GM18951 (cell line): ENCODE data around the gene CDK11A.
"Not testable (repeated sequence)": the region's sequence is repeated elsewhere in the genome, so short reads cannot be mapped to it uniquely, and the experiment has no call there.

ENCODE experiments used
- POLR2A ChIP-seq: IDR thresholded peaks from 4 replicates; pipeline ENCODE4 v1.6.1; 2011; ENCODE audit warnings: mild to moderate bottlenecking; ENCODE audit not compliant: insufficient read length, insufficient read depth; ENCODE audit errors: extremely low read depth
- in situ Hi-C: fragments of 300-500 bp; cut with MboI; formaldehyde crosslinking; loops from one replicate; pipeline ENCODE4 v1.12.0; 2022; ENCODE audit warnings: low sequenced_read_pairs, mixed read lengths, inconsistent platforms; ENCODE audit not compliant: unreplicated experiment

Gene CDK11A

DNA sequence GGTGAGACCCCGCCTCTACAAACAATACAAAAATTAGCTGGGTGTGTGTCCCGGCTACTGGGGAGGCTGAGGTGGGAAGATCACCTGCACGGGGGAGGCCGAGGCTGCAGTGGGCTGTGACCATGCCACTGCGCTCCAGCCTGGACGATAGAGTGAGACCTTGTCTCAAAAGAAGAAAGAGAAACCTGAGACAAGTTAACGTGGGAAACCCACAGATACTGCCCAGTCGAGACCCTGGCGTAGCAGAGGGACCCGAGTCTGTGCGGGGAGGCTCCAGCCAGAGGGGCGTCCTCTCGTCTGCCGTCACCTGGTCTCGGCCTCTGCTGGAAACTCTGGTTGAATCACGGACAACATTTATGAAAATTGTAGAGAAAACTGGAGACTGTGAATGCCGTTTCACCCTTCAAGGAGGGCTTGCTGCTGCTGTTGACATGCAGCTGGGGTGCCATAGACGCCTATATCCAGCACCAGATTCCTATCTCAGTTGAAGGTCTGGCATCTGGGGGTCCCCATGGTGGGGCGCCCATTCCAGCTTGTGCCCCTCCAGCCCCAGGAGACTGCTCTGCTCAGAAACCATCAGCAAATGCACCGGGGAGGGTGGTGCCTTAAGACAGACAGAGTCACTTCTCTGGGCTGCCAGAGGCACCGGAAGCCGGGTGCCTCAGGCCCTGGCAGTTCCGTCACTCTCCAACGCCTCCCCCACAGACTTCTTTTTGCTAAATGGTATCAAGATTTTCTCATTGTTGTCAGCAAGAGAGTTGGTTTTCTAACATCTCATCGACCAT, 51.8 kb downstream of the CDK11A start:
- no peak for TF ChIP-seq POLR2A
- in situ Hi-C loops, result loop anchor here (5.0 kb wide), 1 partner anchor 65 kb away; no protein-coding TSS in a partner anchor

DNA sequence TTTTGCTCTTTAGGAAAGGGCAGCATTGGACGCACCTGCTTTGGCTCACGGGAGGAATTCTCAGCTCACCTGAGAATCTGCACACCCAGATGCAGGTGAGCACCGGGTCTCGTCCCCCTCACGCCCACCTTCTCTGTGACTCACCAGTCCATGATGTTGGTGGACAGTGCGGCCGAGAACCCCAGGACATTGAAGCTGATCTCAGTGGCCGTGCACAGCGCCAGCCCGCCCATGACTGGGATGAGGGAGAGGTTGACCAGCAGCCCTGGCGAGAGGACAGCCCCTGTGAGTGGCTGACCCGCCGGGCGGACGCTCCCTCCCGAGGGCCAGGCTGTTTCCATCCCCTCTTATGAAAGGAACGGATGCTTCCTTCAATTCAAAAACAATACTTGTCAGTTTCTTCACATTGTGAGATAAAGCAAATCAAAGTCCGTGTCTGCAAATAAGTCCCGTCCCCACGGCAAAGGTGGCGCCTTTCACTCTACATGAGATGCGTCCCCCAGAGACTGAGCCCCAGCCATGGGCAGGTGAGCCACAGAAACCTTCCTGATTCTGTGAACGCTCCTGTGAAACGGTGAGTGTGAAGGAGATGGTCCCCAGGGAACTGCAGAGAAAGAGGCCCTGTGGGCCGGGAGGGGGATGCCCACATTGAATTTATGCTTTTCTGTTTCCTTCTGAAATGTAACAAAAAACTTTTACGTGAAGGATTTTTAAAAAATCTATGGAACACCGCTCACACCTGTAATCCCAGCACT, 52.6 kb downstream of the CDK11A start:
- in situ Hi-C loops, result loop anchor here (5.0 kb wide), 1 partner anchor 66 kb away; no protein-coding TSS in a partner anchor
- TF ChIP-seq POLR2A, result no peak

DNA sequence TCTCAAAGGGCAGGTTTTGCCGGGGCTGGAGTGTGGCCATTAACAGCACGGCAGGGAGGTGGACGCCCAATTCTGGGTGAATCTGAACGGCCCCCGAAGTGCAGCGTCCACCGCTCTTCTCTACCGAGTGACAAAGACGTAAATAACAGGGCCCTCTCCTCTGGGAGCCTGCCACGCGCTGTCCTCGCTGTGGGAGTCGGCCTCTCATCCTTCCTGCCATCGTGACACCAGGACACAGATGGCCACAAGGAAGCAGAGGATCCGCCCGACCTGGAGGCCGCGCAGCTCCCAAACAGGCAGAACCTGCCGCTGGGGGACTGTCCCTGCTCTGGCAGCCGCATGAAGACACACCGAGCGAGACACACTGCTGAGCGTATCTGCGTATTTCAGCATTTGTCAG, 53.3 kb downstream of the CDK11A start:
- in situ Hi-C loops, result loop anchor here (5.0 kb wide), 1 partner anchor 66 kb away; no protein-coding TSS in a partner anchor
- TF ChIP-seq POLR2A, result no peak

DNA sequence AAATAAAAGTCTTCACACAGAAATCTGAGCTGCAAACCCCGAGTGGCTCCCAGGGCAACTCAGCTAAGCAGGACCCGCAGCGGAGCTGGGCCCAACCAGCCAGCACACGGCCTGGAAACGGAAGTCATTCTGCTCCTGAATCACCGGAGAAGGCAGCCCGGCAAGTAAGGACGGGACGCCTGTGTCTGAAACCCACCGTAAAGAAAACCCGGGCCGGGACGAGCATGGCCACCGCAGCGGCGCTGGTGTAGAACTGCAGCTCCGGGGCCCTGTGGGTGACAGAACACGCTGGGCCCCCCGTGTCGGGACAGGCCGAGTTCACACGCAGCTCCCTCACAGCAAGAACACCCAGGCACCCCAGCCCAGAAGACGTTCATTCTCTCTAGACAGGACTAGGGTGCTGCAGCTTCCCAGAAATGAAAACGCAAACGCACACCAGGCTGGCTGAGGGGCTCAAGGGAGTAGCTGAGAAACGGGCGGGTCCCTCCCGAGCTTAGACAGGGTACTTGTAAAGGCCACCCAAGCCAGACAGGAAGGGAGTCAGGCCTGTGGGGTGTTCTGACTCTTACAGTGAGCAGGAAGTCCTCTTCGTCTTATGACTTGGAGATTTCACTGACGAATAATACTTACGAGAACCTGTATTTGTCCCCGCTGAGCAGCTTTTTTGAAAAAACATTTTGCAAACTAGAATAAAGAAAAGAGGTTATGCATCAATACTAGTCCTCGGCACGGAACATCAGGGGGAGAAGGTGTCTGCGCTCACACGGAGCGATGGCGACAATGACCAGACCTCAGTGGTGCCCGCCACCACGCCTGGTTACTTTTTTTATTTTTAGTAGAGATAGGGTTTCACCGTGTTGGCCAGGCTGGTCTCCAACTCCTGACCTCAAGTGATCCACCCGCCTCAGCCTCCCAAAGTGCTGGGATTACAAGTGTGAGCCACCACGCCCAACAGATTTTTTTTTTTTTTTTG, 54.4 kb downstream of the CDK11A start:
- in situ Hi-C loops, result loop anchor here (5.0 kb wide), 1 partner anchor 68 kb away; no protein-coding TSS in a partner anchor
- TF ChIP-seq POLR2A, result no peak

- TF ChIP-seq POLR2A, result no peak
- in situ Hi-C loops, result no loop called here
These were observed 57.6 kb downstream of the CDK11A start for GRCh38 chr1:1666526-1666925.

GRCh38 chr1:1665815-1666251, 58.3 kb downstream of the CDK11A start:
- in situ Hi-C loops, result no loop called here
- no peak for TF ChIP-seq POLR2A

- no peak for TF ChIP-seq POLR2A
- in situ Hi-C loops, result no loop called here
These were observed 59.0 kb downstream of the CDK11A start for GRCh38 chr1:1664941-1665814.

DNA sequence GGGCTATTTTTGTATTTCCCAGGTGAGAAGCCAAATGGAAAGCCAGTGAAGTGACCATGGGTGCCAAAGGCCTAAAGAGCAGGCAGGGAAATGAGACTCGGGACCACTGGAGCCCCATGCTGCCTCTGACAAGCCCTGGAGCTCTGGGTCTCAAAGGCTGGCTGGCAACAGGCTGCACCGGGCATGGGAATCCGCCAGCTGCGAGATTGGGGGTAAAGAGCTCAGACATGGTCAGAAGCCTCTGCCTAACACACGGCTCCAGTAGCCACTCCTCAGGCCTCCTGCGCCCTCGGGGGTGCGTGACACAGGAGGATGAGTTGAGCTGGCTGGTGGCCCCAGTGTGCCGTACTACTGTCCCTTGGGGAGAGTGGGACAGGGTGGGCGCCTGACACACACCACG, 59.8 kb downstream of the CDK11A start:
- in situ Hi-C loops, result not testable (repeated sequence)

DNA sequence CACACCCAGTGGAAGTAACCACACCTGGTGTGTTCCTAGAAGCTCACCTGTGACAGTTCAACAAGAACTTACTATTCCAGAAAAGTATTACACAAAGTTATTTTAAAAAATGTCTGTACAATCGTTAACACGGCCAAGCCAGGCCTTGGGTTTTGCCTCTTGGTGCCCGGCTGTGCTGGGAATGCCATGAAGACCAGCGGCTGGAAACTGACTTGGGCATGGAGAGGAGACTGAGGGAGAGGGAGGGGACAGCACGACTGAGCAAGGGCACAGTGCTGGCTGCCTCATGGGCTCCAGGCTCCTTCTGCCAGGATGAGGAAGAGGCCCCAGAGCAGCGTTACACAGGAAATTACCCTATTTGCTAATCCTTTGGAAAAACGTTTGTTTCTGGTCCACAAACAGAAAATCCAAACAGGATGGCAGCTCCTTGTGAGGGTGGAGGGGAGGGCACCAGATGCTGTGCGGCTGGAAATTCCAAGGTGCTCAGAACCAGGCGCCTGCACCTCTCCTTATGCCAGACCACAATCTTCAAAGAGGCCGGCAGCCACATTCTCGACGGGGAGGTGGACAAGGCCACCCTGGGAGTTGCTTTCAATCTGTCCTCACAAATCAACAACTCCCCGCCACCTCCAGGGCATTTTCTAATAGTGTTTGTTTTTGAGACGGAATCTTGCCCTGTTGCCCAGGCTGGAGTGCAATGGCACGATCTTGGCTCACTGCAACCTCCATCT, 61.2 kb downstream of the CDK11A start:
- in situ Hi-C loops, result not testable (repeated sequence)

GRCh38 chr1:1662392-1662791, 61.8 kb downstream of the CDK11A start:
- in situ Hi-C loops, result not testable (repeated sequence)
